ENCODE results near the gene CDK19. TPM values are rescaled to one million over a fixed set of nuclear protein-coding genes. Genes with fewer than 3 reads are reported as not detected.
A peak's percentile ranks its signal among the peaks of the same experiment; 100 is the strongest.

Gene CDK19
- total and polyA plus RNA-seq, 9 of the 15 experiments (the other 6 are each of a cell fraction or from before 2014, with no cell fraction given): 3.8 to 15.2 (median 7.4) TPM

DNA sequence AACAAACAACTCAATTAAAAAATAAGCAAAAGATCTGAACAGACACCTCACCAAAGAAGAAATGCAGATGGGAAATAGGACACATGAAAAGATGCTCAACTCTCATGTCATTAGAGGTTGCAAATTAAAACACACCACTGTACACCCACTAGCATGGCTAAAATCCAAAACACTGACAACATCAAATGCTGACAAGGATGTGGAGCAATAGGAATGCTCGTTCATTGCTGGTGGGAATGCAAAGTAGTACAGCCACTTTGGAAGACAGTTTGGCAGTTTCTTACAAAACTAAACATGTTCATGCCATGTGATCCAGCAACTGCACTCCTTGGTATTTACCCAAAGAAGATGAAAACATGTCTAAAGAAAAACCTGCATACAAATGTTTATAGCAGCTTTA lies 47.2 kb downstream of the CDK19 start:
- H3K9ac ChIP-seq (ENCODE audit: insufficient read depth in 1 of 2, low read depth in 2 of 2, low read length in 2 of 2): no peak overlapping the region
- no peaks in the 10 kb centered on the region for H3K9me3 ChIP-seq (replicated peaks; ENCODE audit: control insufficient read depth, insufficient read depth, low read depth, low read length)
- no peaks in the 10 kb centered on the region for H3K27me3 ChIP-seq (ENCODE audit: control insufficient read depth in 2 of 2, insufficient read depth in 2 of 2, low read length in 2 of 2)
- no peak overlapping the region for H2AFZ ChIP-seq (ENCODE audit: low read depth, low read length)
- H4K20me1 ChIP-seq (replicated peaks; ENCODE audit: control insufficient read depth, insufficient read depth, low read length): no peaks in the 10 kb centered on the region
- no peak overlapping the region for H3K4me2 ChIP-seq (ENCODE audit: insufficient read depth, low read length)
- WGBS (ENCODE audit: insufficient coverage, low coverage, missing lambda C conversion rate): 7% methylated on average over 1 of the region's 1 CpG
- TF ChIP-seq ZNF57 (CRISPR knock-in tag; IDR thresholded peaks at IDR 0.05): peak; percentile 78; the same call in 1 of the 2 replicates
- TF ChIP-seq ZFP36 (IDR thresholded peaks at IDR 0.05; ENCODE audit: low read depth, low read length, partially characterized antibody): peak; percentile 11
- TF ChIP-seq, protein P1, sequence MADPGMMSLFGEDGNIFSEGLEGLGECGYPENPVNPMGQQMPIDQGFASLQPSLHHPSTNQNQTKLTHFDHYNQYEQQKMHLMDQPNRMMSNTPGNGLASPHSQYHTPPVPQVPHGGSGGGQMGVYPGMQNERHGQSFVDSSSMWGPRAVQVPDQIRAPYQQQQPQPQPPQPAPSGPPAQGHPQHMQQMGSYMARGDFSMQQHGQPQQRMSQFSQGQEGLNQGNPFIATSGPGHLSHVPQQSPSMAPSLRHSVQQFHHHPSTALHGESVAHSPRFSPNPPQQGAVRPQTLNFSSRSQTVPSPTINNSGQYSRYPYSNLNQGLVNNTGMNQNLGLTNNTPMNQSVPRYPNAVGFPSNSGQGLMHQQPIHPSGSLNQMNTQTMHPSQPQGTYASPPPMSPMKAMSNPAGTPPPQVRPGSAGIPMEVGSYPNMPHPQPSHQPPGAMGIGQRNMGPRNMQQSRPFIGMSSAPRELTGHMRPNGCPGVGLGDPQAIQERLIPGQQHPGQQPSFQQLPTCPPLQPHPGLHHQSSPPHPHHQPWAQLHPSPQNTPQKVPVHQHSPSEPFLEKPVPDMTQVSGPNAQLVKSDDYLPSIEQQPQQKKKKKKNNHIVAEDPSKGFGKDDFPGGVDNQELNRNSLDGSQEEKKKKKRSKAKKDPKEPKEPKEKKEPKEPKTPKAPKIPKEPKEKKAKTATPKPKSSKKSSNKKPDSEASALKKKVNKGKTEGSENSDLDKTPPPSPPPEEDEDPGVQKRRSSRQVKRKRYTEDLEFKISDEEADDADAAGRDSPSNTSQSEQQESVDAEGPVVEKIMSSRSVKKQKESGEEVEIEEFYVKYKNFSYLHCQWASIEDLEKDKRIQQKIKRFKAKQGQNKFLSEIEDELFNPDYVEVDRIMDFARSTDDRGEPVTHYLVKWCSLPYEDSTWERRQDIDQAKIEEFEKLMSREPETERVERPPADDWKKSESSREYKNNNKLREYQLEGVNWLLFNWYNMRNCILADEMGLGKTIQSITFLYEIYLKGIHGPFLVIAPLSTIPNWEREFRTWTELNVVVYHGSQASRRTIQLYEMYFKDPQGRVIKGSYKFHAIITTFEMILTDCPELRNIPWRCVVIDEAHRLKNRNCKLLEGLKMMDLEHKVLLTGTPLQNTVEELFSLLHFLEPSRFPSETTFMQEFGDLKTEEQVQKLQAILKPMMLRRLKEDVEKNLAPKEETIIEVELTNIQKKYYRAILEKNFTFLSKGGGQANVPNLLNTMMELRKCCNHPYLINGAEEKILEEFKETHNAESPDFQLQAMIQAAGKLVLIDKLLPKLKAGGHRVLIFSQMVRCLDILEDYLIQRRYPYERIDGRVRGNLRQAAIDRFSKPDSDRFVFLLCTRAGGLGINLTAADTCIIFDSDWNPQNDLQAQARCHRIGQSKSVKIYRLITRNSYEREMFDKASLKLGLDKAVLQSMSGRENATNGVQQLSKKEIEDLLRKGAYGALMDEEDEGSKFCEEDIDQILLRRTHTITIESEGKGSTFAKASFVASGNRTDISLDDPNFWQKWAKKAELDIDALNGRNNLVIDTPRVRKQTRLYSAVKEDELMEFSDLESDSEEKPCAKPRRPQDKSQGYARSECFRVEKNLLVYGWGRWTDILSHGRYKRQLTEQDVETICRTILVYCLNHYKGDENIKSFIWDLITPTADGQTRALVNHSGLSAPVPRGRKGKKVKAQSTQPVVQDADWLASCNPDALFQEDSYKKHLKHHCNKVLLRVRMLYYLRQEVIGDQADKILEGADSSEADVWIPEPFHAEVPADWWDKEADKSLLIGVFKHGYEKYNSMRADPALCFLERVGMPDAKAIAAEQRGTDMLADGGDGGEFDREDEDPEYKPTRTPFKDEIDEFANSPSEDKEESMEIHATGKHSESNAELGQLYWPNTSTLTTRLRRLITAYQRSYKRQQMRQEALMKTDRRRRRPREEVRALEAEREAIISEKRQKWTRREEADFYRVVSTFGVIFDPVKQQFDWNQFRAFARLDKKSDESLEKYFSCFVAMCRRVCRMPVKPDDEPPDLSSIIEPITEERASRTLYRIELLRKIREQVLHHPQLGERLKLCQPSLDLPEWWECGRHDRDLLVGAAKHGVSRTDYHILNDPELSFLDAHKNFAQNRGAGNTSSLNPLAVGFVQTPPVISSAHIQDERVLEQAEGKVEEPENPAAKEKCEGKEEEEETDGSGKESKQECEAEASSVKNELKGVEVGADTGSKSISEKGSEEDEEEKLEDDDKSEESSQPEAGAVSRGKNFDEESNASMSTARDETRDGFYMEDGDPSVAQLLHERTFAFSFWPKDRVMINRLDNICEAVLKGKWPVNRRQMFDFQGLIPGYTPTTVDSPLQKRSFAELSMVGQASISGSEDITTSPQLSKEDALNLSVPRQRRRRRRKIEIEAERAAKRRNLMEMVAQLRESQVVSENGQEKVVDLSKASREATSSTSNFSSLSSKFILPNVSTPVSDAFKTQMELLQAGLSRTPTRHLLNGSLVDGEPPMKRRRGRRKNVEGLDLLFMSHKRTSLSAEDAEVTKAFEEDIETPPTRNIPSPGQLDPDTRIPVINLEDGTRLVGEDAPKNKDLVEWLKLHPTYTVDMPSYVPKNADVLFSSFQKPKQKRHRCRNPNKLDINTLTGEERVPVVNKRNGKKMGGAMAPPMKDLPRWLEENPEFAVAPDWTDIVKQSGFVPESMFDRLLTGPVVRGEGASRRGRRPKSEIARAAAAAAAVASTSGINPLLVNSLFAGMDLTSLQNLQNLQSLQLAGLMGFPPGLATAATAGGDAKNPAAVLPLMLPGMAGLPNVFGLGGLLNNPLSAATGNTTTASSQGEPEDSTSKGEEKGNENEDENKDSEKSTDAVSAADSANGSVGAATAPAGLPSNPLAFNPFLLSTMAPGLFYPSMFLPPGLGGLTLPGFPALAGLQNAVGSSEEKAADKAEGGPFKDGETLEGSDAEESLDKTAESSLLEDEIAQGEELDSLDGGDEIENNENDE (IDR thresholded peaks at IDR 0.05; ENCODE audit: low read depth, low read length): no peak
- POLR2A ChIA-PET: no interaction called here
- H3K27ac ChIP-seq (ENCODE audit: extremely low read depth, low read depth, low read length): no peak overlapping the region
- intact Hi-C loops (cut with micrococcal nuclease) (no loop called here), in situ Hi-C loops (cut with MboI) (no loop called here)
- H3K4me3 ChIP-seq: no peak overlapping the region
- CTCF ChIA-PET (ENCODE audit: low intra/inter-chr PET ratio): no interaction called here
- no peaks in the 10 kb centered on the region for H3K36me3 ChIP-seq (ENCODE audit: control insufficient read depth, insufficient read depth, low read length)
- BruUV-seq (replicated peaks): no TSS peak
- no peaks in the 10 kb centered on the region for H3K9me1 ChIP-seq (ENCODE audit: control insufficient read depth, insufficient read depth, low read length)
- no peaks in the 10 kb centered on the region for H3K79me2 ChIP-seq (ENCODE audit: control insufficient read depth, insufficient read depth, low read length)
- ATAC-seq (no peak), FAIRE-seq (peak; percentile 26), DNase-seq (ENCODE audit: extremely low read depth in 1 of 4, low spot score in 3 of 4) (no peak)
- no peaks in the 10 kb centered on the region for H3K4me1 ChIP-seq (replicated peaks in 1 of 2; ENCODE audit: control insufficient read depth in 2 of 2, insufficient read depth in 2 of 2, low read length in 2 of 2)

All from K562 (cell line).